H1 (cell line): ENCODE results near the gene HOXB8. TPM values are rescaled to one million over a fixed set of nuclear protein-coding genes. Genes with fewer than 3 reads are reported as not detected.

ENCODE experiments used
- CTCF ChIA-PET: fragments of 300-600 bp; sonication (Branson Sonifier 250); formaldehyde crosslinking; loops from one replicate; lab custom pipeline; 2021; ENCODE audit not compliant: partially characterized antibody; lab: Charles Lee
- POLR2A ChIA-PET: fragments of 300-600 bp; sonication (Branson Sonifier 250); formaldehyde crosslinking; loops from one replicate; lab custom pipeline; 2021; ENCODE audit warnings: inconsistent platforms; ENCODE audit not compliant: partially characterized antibody; lab: Charles Lee
- DNase-seq, 2 experiments: peaks; one replicate each; pipeline versions ENCODE4 v3.0.0 to v3.0.0-alpha.2; 2010 to 2022; ENCODE audit warnings: low spot score in 2 of 2, low read depth in 1 of 2, mixed read lengths in 1 of 2
- FAIRE-seq: peaks from 2 replicates; lab custom pipeline; 2011; peaks lifted over from hg19 to GRCh38; lab: Jason Lieb, UNC
- H2AFZ ChIP-seq: 2 replicates; pipeline ENCODE4 v1.8.1; 2012; ENCODE audit warnings: low read length, inconsistent platforms
- H2AK5ac ChIP-seq: 2 replicates; pipeline ENCODE4 v1.6.1; 2013; ENCODE audit warnings: low read depth, low read length
- H2BK120ac ChIP-seq: replicated peaks from 2 replicates; pipeline ENCODE3; 2013; ENCODE audit warnings: low read depth, low read length, inconsistent platforms
- H2BK12ac ChIP-seq: 2 replicates; pipeline ENCODE4 v1.6.1; 2013; ENCODE audit warnings: low read depth, low read length
- H2BK15ac ChIP-seq: 2 replicates; pipeline ENCODE4 v1.6.1; 2013; ENCODE audit warnings: low read length
- H2BK20ac ChIP-seq: 2 replicates; pipeline ENCODE4 v1.6.1; 2013; ENCODE audit warnings: low read length
- H2BK5ac ChIP-seq: 2 replicates; pipeline ENCODE4 v1.6.1; 2013; ENCODE audit warnings: low read depth, low read length
- H3K14ac ChIP-seq: 2 replicates; pipeline ENCODE4 v1.6.1; 2013; ENCODE audit warnings: inconsistent platforms; ENCODE audit not compliant: insufficient read length
- H3K18ac ChIP-seq: 2 replicates; pipeline ENCODE4 v1.6.1; 2013; ENCODE audit warnings: low read length; ENCODE audit errors: extremely low read depth
- H3K23ac ChIP-seq: 2 replicates; pipeline ENCODE4 v1.6.1; 2013; ENCODE audit warnings: inconsistent platforms; ENCODE audit not compliant: insufficient read length
- H3K23me2 ChIP-seq: 2 replicates; pipeline ENCODE4 v1.6.1; 2013; ENCODE audit warnings: low read depth, low read length
- H3K27ac ChIP-seq: 2 replicates; pipeline ENCODE4 v1.6.1; 2011; ENCODE audit warnings: low read depth, low read length, inconsistent platforms
- H3K27me3 ChIP-seq, 4 experiments: replicated peaks in 1 of 4; 1 replicate in 1 of 4; 2 replicates in 3 of 4; pipeline versions ENCODE4 v1.6.1 to v1.8.1; 2011 to 2013; ENCODE audit warnings: low read length in 3 of 4, mild to moderate bottlenecking in 3 of 4, inconsistent platforms in 2 of 4, mixed read lengths in 2 of 4, moderate library complexity in 1 of 4; ENCODE audit not compliant: control insufficient read depth in 3 of 4, insufficient read depth in 3 of 4; ENCODE audit errors: extremely low read depth in 1 of 4
- H3K36me3 ChIP-seq, 4 experiments: 2 replicates each; pipeline versions ENCODE4 v1.6.1 to v1.8.1; 2011 to 2013; ENCODE audit warnings: mild to moderate bottlenecking in 4 of 4, low read length in 3 of 4, moderate library complexity in 2 of 4, control low read depth in 1 of 4, inconsistent platforms in 1 of 4; ENCODE audit not compliant: insufficient read depth in 4 of 4, control insufficient read depth in 2 of 4
- H3K4ac ChIP-seq: replicated peaks from 2 replicates; pipeline ENCODE3; 2013; ENCODE audit warnings: low read length, low read depth, mixed read lengths, inconsistent platforms; ENCODE audit not compliant: insufficient read length
- H3K4me1 ChIP-seq, 4 experiments: replicated peaks in 1 of 4; 1 replicate in 1 of 4; 2 replicates in 3 of 4; pipeline versions ENCODE4 v1.6.1 to v1.8.1; 2011 to 2013; ENCODE audit warnings: low read length in 3 of 4, inconsistent platforms in 2 of 4, mixed read lengths in 1 of 4; ENCODE audit not compliant: insufficient read depth in 4 of 4, control insufficient read depth in 3 of 4
- H3K4me2 ChIP-seq, 2 experiments: 2 replicates each; pipeline versions ENCODE4 v1.6.1 to v1.8.1; 2011 to 2013; ENCODE audit warnings: low read depth in 2 of 2, low read length in 2 of 2, control low read depth in 1 of 2, inconsistent platforms in 1 of 2, mild to moderate bottlenecking in 1 of 2; ENCODE audit not compliant: insufficient read depth in 1 of 2
- H3K4me3 ChIP-seq, 4 experiments: fragments of 200-600, 300-600 bp in 1 of 4; sonication (generic), shearing (Covaris generic), sonication (Bioruptor Twin) in 1 of 4; 2 replicates each; pipeline versions ENCODE4 v1.5.1 to v1.8.1; 2011 to 2016; ENCODE audit warnings: low read length in 4 of 4, low read depth in 3 of 4, control low read depth in 2 of 4, inconsistent platforms in 2 of 4, mild to moderate bottlenecking in 2 of 4, mixed read lengths in 1 of 4, moderate library complexity in 1 of 4; ENCODE audit not compliant: insufficient read depth in 2 of 4; ENCODE audit errors: extremely low read depth in 1 of 4
- H3K56ac ChIP-seq: replicated peaks from 2 replicates; pipeline ENCODE3; 2013; ENCODE audit warnings: low read depth, mild to moderate bottlenecking, mixed read lengths, low read length, inconsistent platforms; ENCODE audit not compliant: insufficient read length
- H3K79me1 ChIP-seq: 2 replicates; pipeline ENCODE4 v1.6.1; 2013; ENCODE audit warnings: low read depth, low read length, control low read depth
- H3K79me2 ChIP-seq, 2 experiments: 2 replicates each; pipeline versions ENCODE4 v1.6.1 to v1.8.1; 2012 to 2013; ENCODE audit warnings: low read length in 2 of 2, mild to moderate bottlenecking in 2 of 2, inconsistent platforms in 1 of 2; ENCODE audit not compliant: insufficient read depth in 2 of 2, control insufficient read depth in 1 of 2
- H3K9ac ChIP-seq, 4 experiments: replicated peaks in 1 of 4; 1 replicate in 1 of 4; 2 replicates in 3 of 4; pipeline versions ENCODE4 v1.6.1 to v1.8.1; 2011 to 2013; ENCODE audit warnings: low read depth in 3 of 4, low read length in 3 of 4, control low read depth in 2 of 4, mild to moderate bottlenecking in 2 of 4, moderate library complexity in 2 of 4, inconsistent platforms in 1 of 4; ENCODE audit errors: extremely low read depth in 1 of 4
- H3K9me3 ChIP-seq, 2 experiments: 2 replicates each; pipeline versions ENCODE4 v1.6.1 to v1.8.1; 2012 to 2013; ENCODE audit warnings: mild to moderate bottlenecking in 2 of 2, moderate library complexity in 2 of 2, control low read depth in 1 of 2, inconsistent platforms in 1 of 2, low read depth in 1 of 2, low read length in 1 of 2, mixed read lengths in 1 of 2; ENCODE audit not compliant: insufficient read depth in 2 of 2
- H4K20me1 ChIP-seq, 2 experiments: replicated peaks in 1 of 2; 2 replicates each; pipeline versions ENCODE3 to v1.8.1; 2011 to 2013; ENCODE audit warnings: inconsistent platforms in 2 of 2, low read length in 2 of 2, mild to moderate bottlenecking in 1 of 2; ENCODE audit not compliant: insufficient read depth in 2 of 2, control insufficient read depth in 1 of 2
- H4K5ac ChIP-seq: 2 replicates; pipeline ENCODE4 v1.6.1; 2013; ENCODE audit warnings: low read length, low read depth, mixed read lengths, inconsistent platforms; ENCODE audit not compliant: insufficient read length
- H4K8ac ChIP-seq: 2 replicates; pipeline ENCODE4 v1.8.0; 2013; ENCODE audit warnings: mild to moderate bottlenecking, moderate library complexity, low read length, inconsistent platforms; ENCODE audit not compliant: insufficient read depth; ENCODE audit errors: extremely low read depth
- H4K91ac ChIP-seq: replicated peaks from 2 replicates; pipeline ENCODE3; 2013; ENCODE audit warnings: low read length, mixed read lengths, inconsistent platforms; ENCODE audit not compliant: insufficient read length
- ASH2L ChIP-seq: fragments of 200-600, 300-600 bp; sonication (generic); IDR thresholded peaks from one replicate; pipeline ENCODE4 v1.7.1; 2017; ENCODE audit warnings: low read length
- ATF2 ChIP-seq: IDR thresholded peaks from 2 replicates; pipeline ENCODE4 v1.6.1; 2012; ENCODE audit warnings: low read length, inconsistent platforms
- CBX8 ChIP-seq: fragments of 300-800, 300-1000 bp; sonication (generic); IDR thresholded peaks from 2 replicates; pipeline ENCODE4 v1.7.1; 2016; ENCODE audit warnings: low read depth, low read length, borderline replicate concordance
- EZH2 ChIP-seq: fragments of 200-600 bp; sonication (generic); IDR thresholded peaks from 2 replicates; pipeline ENCODE4 v1.7.1; 2012; ENCODE audit warnings: low read depth, mild to moderate bottlenecking, moderate library complexity, low read length, inconsistent platforms; ENCODE audit not compliant: severe bottlenecking
- RNF2 ChIP-seq: fragments of 200-900, 300-1000 bp; sonication (generic); IDR thresholded peaks from 2 replicates; pipeline ENCODE4 v1.7.1; 2016; ENCODE audit warnings: borderline replicate concordance, low read depth, mild to moderate bottlenecking, antibody characterized with exemption, low read length; ENCODE audit not compliant: poor library complexity, severe bottlenecking; ENCODE audit errors: missing control alignments
- SUZ12 ChIP-seq: fragments of 200-600 bp; sonication (generic); IDR thresholded peaks from 2 replicates; pipeline ENCODE4 v1.6.1; 2012; ENCODE audit warnings: mild to moderate bottlenecking, inconsistent platforms, low read length, moderate library complexity, mixed read lengths
- WGBS, 2 experiments: shearing (Covaris generic) in 1 of 2; methylation state at CpG; one replicate each; pipeline versions ENCODE4 v1.1.6 to v1.1.7; 2013 to 2015; ENCODE audit warnings: low lambda C conversion rate in 2 of 2, mixed read lengths in 2 of 2, inconsistent platforms in 1 of 2, low coverage in 1 of 2, missing lambda C conversion rate in 1 of 2; ENCODE audit not compliant: insufficient replicate concordance in 2 of 2, insufficient coverage in 1 of 2, insufficient read length in 1 of 2; ENCODE audit errors: extremely low coverage in 1 of 2, missing lambda C conversion rate in 1 of 2; 5-methylcytosine and 5-hydroxymethylcytosine counted together
- polyA plus RNA-seq, 7 experiments: library from polyadenylated mRNA; depleted of rRNA in 3 of 7; stranded (reverse) in 5 of 7; unstranded in 2 of 7; fragments of >200 nt in 5 of 7; fragments of 200-250 nt in 2 of 7; gene quantifications; 1 replicate in 5 of 7; 2 replicates in 1 of 7; 4 replicates in 1 of 7; pipeline versions ENCODE4 v1.2.1 to v1.2.3, GENCODE V29; 2011 to 2013; ENCODE audit warnings: missing spikeins in 2 of 7, mixed read lengths in 2 of 7
- total RNA-seq: library from RNA; stranded (reverse); fragmentation: NEBNext Ultra II Directional; extraction: Animal tissue kit (Norgen Biotek cat#: 25700); gene quantifications from 2 replicates; pipeline ENCODE4 v1.2.1, GENCODE V29; 2021

Gene HOXB8
- total and polyA plus RNA-seq, 2 of the 8 experiments (the other 6 are each of a cell fraction or from before 2014, with no cell fraction given) = not detected

DNA sequence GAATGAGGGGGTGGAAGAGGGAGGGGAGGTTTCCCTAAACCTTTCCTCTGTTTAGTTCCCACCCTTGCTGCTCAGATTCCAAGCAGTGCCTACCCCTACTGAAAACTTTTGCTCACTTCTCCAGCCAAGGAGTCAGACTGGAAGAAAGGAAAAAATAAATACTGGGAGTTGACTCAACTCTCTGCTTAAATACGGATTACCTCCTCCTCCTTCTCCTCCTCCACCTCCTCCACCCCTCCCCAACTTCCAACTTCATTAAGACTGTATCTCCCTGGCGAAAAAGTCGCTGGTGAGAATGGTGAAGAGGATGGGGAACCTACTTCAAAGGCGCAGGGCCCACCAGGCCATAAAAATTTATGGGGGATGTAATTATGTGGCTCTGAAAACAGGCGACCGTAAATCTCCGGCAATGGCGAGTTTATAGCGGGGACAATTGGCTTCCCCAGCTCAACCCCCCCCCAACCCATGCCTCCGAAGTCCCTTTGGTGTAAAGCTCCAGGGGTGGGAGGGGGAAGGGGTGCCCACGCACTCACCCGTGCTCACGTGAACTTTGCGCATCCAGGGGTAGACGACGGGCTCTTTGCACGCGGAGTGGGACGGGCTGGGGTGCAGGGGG is 37.7 kb downstream of the HOXB8 start:
- Histone ChIP-seq H2BK5ac (no peak overlapping the region), H2BK120ac (no peak overlapping the region), H3K23me2 (no peaks in the 10 kb centered on the region), H4K20me1 (peaks cover 19 to 41% of the 10 kb centered on the region in 2 experiments), H3K4me2 (peak overlapping the region in 1 of 2 experiments; percentile 48; a peak in 2 of 4 replicates), H2AFZ (no peak overlapping the region), H3K4me1 (peaks cover 0 to 13% (median 4%) of the 10 kb centered on the region in 4 experiments; a peak in 5 of 7 replicates), H3K14ac (no peak overlapping the region)
- no peak for DNase-seq
- no peak for FAIRE-seq
- TF ChIP-seq ASH2L (no peak), RNF2 (peak; percentile 43), SUZ12 (peak; percentile 91), CBX8 (peak; percentile 73; the same call in 1 of the 2 replicates), ATF2 (no peak), EZH2 (peak; percentile 93)
- TF ChIP-seq, all 59 proteins: peak for 4
- WGBS, 2 experiments = 13% methylated on average over 9 of the region's 19 CpGs; no CpG with 5 or more reads in 1 of the 2 experiments
- Histone ChIP-seq H3K56ac (no peak overlapping the region), H3K79me2 (no peaks in the 10 kb centered on the region), H2BK20ac (no peak overlapping the region), H3K23ac (no peak overlapping the region), H3K79me1 (no peaks in the 10 kb centered on the region), H3K27ac (no peak overlapping the region), H2BK15ac (no peak overlapping the region), H3K4me3 (peak overlapping the region in 1 of 4 experiments; percentile 22; a peak in 1 of 8 replicates), H4K8ac (no peak overlapping the region), H3K4ac (no peak overlapping the region), H3K27me3 (peaks cover 99 to 100% (median 100%) of the 10 kb centered on the region in 4 experiments), H4K91ac (no peak overlapping the region), H3K9ac (no peak overlapping the region), H4K5ac (no peak overlapping the region), H2AK5ac (no peak overlapping the region), H2BK12ac (no peak overlapping the region), H3K18ac (no peak overlapping the region), H3K9me3 (no peaks in the 10 kb centered on the region), H3K36me3 (peaks cover 0 to 6% (median 0%) of the 10 kb centered on the region in 4 experiments; a peak in 1 of 8 replicates)
- CTCF ChIA-PET = interaction anchor here (1.4 kb wide), 1 partner anchor 14 kb away, joined by 4 read pairs; no protein-coding TSS in a partner anchor
- POLR2A ChIA-PET = no interaction called here
